Panc1 (cell line): Measurements from ENCODE around the gene FZD2. TPM values are rescaled to one million over a fixed set of nuclear protein-coding genes. Genes with fewer than 3 reads are reported as not detected.
A peak's percentile ranks its signal among the peaks of the same experiment; 100 is the strongest.

ENCODE experiments used
- ATAC-seq: fragments of 200-7000 bp; cut with Tn5 transposase; 2 replicates; pipeline ENCODE4 v1.9.1; 2020; ENCODE audit warnings: mild to moderate bottlenecking, moderate library complexity
- BruUV-seq: library from RNA; stranded (reverse); fragments of 400-500 nt; replicated peaks from 2 replicates; lab custom pipeline; 2021; lab: Mats Ljungman, UMichigan
- CTCF ChIA-PET: fragments of 300-600 bp; sonication (Branson Sonifier 250); formaldehyde crosslinking; loops from one replicate; lab custom pipeline; 2022; ENCODE audit warnings: antibody characterized with exemption; lab: Charles Lee
- POLR2A ChIA-PET: fragments of 300-600 bp; sonication (Branson Sonifier 250); formaldehyde crosslinking; loops from one replicate; lab custom pipeline; 2022; ENCODE audit warnings: antibody characterized with exemption; lab: Charles Lee
- DNase-seq: peaks from one replicate; pipeline ENCODE4 v3.0.0-alpha.2; 2010; ENCODE audit warnings: low read depth, low spot score
- H3K27ac ChIP-seq: 2 replicates; pipeline ENCODE4 v1.5.1; 2011; ENCODE audit warnings: mild to moderate bottlenecking, low read length, inconsistent platforms
- H3K27me3 ChIP-seq: fragments of 200-500 bp; sonication (Bioruptor generic); 2 replicates; pipeline ENCODE4 v1.6.0; 2014; ENCODE audit warnings: low read length, inconsistent platforms; ENCODE audit not compliant: control insufficient read depth, insufficient read depth
- H3K36me3 ChIP-seq: fragments of 200-500 bp; sonication (Bioruptor generic); 2 replicates; pipeline ENCODE4 v1.5.1; 2014; ENCODE audit warnings: inconsistent platforms, mild to moderate bottlenecking, low read length, moderate library complexity; ENCODE audit not compliant: control insufficient read depth, insufficient read depth
- H3K4me1 ChIP-seq: 2 replicates; pipeline ENCODE4 v1.5.1; 2011; ENCODE audit warnings: inconsistent platforms, mild to moderate bottlenecking, low read length, moderate library complexity; ENCODE audit not compliant: control insufficient read depth, insufficient read depth
- H3K4me3 ChIP-seq, 2 experiments: 2 replicates each; pipeline ENCODE4 v1.5.1; 2011 to 2012; ENCODE audit warnings: low read depth in 2 of 2, low read length in 2 of 2, mild to moderate bottlenecking in 2 of 2, inconsistent platforms in 1 of 2, moderate library complexity in 1 of 2
- H3K9me3 ChIP-seq: fragments of 200-500 bp; sonication (Bioruptor generic); 2 replicates; pipeline ENCODE4 v1.5.1; 2014; ENCODE audit warnings: low read depth, mild to moderate bottlenecking, inconsistent platforms, low read length, moderate library complexity; ENCODE audit not compliant: control insufficient read depth, insufficient read depth
- CTCF ChIP-seq: fragments of 450-650 bp; IDR thresholded peaks from 2 replicates; pipeline ENCODE4 v1.5.1; 2017; ENCODE audit warnings: mild to moderate bottlenecking
- POLR2AphosphoS5 ChIP-seq: IDR thresholded peaks from 2 replicates; pipeline ENCODE4 v1.6.1; 2012; ENCODE audit warnings: mild to moderate bottlenecking, low read depth, low read length, moderate library complexity
- REST ChIP-seq, 2 experiments: IDR thresholded peaks; 2 replicates each; pipeline ENCODE4 v1.6.1; 2011 to 2012; ENCODE audit warnings: low read depth in 2 of 2, control low read depth in 1 of 2, low read length in 1 of 2, mild to moderate bottlenecking in 1 of 2, moderate library complexity in 1 of 2; ENCODE audit not compliant: insufficient read depth in 1 of 2
- SIN3A ChIP-seq: IDR thresholded peaks from 2 replicates; pipeline ENCODE4 v1.6.1; 2012; ENCODE audit warnings: low read depth, mild to moderate bottlenecking, low read length, moderate library complexity, borderline replicate concordance; ENCODE audit not compliant: insufficient read depth
- TCF7L2 ChIP-seq: IDR thresholded peaks from 2 replicates; pipeline ENCODE4 v1.6.1; 2011; ENCODE audit warnings: mild to moderate bottlenecking, low read depth, low read length, inconsistent platforms
- in situ Hi-C: cut with HindIII; loops from 2 replicates; pipeline ENCODE4 v1.10.0; 2016; ENCODE audit warnings: low sequenced_read_pairs, low pct_unique_long_range_greater_than_20kb
- intact Hi-C: fragments of 100-400 bp; cut with micrococcal nuclease; formaldehyde crosslinking; loops from one replicate; pipeline ENCODE4 v1.10.0; 2022; ENCODE audit not compliant: unreplicated experiment
- total RNA-seq: library from RNA; stranded (reverse); gene quantifications from one replicate; pipeline ENCODE4 v1.2.1, GENCODE V29; 2021; ENCODE audit not compliant: unreplicated experiment

Gene FZD2
- total RNA-seq, 1 experiment from 2014 or later: 35.4 TPM

DNA sequence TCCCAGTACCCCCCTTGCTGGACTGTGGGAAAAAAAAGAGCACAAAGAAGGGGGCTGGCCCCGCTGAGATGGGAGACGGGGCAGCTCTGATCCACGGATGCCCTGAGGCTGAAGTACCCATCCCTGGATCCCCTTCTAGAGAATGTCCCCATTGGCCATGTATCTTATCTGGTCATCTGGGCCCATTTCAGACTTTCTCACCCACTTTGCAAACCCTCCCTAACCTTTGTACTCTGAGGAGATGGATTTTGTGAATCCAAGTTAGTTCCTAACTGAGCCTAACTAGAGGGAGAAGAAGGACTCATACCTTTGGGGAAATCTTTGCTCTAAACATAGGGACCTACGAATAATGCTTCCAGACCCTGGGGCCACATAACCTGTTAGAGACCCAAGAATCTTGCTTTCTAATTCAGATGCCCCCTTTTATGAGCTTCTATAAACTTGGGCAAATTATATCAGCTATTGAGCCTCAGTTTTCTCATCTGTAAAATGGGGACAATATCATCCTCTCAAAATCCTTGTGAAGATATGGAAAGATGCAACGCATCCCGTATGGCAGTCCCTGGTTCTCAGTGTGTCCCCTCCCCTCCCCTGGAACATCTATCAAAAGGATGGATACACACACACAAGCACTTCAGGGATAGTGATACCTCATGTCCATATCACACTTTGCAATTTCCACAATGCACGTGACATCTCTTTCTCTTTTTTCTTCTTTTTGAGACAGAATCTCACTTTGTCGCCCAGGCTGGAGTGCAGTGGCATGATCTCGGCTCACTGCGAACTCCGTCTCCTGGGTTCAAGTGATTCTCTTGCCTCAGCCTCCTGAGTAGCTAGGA, 16.8 kb upstream of the FZD2 start:
- Histone ChIP-seq H3K4me1 (peaks cover 51% of the 10 kb centered on the region), H3K36me3 (no peaks in the 10 kb centered on the region), H3K27me3 (no peaks in the 10 kb centered on the region), H3K9me3 (no peaks in the 10 kb centered on the region), H3K27ac (peak overlapping the region; percentile 93), H3K4me3 (no peak overlapping the region)
- no peak for DNase-seq
- no TSS peak for BruUV-seq
- in situ Hi-C loops (no loop called here), intact Hi-C loops (no loop called here)
- ChIA-PET POLR2A (interaction anchor here (0.6 kb wide), 1 partner anchor 67 kb away, joined by 10 read pairs; no protein-coding TSS in a partner anchor), CTCF (no interaction called here)
- no peak for ATAC-seq
- no peak for TF ChIP-seq CTCF
- TF ChIP-seq SIN3A: no peak
- TF ChIP-seq TCF7L2: no peak
- no peak for TF ChIP-seq REST (IDR thresholded peaks at IDR 0.05; ENCODE audit: insufficient read depth in 1 of 2, low read depth in 2 of 2, low read length in 1 of 2)
- no peak for TF ChIP-seq POLR2AphosphoS5

GRCh38 chr17:44541884-44542581, 15.3 kb upstream of the FZD2 start:
- ATAC-seq: peak; percentile 51
- Histone ChIP-seq H3K27ac (peak overlapping the region; percentile 93), H3K4me1 (peaks cover 41% of the 10 kb centered on the region), H3K27me3 (no peaks in the 10 kb centered on the region), H3K36me3 (no peaks in the 10 kb centered on the region), H3K9me3 (no peaks in the 10 kb centered on the region), H3K4me3 (no peak overlapping the region)
- intact Hi-C loops: no loop called here
- POLR2A ChIA-PET: no interaction called here
- CTCF ChIA-PET: no interaction called here
- TF ChIP-seq POLR2AphosphoS5 (no peak), CTCF (no peak), REST (IDR thresholded peaks at IDR 0.05; ENCODE audit: insufficient read depth in 1 of 2, low read depth in 2 of 2, low read length in 1 of 2) (no peak), SIN3A (no peak), TCF7L2 (no peak)
- in situ Hi-C loops: no loop called here
- no peak for DNase-seq
- BruUV-seq: no TSS peak
